ENCODE measurements around the gene ACOT8.
A peak's percentile ranks its signal among the peaks of the same experiment; 100 is the strongest.
"Not testable (repeated sequence)": the region's sequence is repeated elsewhere in the genome, so short reads cannot be mapped to it uniquely, and the experiment has no call there.

ACOT8 gene

DNA sequence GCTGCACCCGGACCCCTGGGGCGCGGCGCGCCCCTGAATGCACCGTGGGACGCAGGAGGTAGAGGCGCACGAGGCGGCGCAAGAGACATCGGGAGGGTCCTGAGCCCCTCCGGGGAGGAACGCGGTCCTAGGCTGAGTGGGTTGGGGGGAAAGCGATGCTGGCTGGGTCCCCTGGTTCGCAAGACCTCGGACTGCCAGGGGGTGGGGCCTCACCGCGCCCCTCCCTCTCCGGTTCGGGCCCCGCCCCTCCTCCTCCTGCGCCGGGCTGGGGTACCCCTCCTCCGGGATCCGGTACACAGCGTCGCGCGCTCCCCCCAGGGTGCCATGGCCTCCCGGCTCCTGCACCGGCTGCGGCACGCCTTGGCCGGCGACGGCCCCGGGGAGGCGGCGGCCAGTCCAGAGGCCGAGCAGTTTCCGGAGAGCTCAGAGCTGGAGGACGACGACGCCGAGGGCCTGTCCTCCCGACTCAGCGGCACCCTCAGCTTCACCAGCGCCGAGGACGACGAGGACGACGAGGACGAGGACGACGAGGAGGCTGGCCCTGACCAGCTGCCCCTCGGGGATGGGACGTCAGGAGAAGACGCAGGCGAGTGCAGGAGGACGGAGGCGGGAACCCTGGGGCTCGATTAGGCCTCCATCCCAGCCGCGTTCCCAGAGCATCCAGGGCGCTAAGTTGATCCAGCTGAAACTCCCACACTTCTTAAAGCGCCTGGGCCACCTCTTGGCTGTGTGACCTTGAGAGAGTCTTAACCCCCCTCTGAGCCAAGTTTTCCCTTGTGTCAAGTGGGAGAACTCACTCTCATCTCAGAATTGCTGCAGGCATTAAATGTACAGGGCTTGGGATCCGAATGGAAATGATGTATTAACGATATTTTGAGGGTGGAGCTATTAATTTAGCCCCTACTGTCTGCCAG lies 23.1 kb downstream of the ACOT8 start:
- peak; percentile 84 for DNase-seq (ENCODE audit: insufficient read length, low spot score)
- TF ChIP-seq, protein P1, sequence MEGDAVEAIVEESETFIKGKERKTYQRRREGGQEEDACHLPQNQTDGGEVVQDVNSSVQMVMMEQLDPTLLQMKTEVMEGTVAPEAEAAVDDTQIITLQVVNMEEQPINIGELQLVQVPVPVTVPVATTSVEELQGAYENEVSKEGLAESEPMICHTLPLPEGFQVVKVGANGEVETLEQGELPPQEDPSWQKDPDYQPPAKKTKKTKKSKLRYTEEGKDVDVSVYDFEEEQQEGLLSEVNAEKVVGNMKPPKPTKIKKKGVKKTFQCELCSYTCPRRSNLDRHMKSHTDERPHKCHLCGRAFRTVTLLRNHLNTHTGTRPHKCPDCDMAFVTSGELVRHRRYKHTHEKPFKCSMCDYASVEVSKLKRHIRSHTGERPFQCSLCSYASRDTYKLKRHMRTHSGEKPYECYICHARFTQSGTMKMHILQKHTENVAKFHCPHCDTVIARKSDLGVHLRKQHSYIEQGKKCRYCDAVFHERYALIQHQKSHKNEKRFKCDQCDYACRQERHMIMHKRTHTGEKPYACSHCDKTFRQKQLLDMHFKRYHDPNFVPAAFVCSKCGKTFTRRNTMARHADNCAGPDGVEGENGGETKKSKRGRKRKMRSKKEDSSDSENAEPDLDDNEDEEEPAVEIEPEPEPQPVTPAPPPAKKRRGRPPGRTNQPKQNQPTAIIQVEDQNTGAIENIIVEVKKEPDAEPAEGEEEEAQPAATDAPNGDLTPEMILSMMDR (IDR thresholded peaks at IDR 0.05; ENCODE audit: insufficient read depth, missing control alignments), result no peak
- FAIRE-seq, result no peak

DNA sequence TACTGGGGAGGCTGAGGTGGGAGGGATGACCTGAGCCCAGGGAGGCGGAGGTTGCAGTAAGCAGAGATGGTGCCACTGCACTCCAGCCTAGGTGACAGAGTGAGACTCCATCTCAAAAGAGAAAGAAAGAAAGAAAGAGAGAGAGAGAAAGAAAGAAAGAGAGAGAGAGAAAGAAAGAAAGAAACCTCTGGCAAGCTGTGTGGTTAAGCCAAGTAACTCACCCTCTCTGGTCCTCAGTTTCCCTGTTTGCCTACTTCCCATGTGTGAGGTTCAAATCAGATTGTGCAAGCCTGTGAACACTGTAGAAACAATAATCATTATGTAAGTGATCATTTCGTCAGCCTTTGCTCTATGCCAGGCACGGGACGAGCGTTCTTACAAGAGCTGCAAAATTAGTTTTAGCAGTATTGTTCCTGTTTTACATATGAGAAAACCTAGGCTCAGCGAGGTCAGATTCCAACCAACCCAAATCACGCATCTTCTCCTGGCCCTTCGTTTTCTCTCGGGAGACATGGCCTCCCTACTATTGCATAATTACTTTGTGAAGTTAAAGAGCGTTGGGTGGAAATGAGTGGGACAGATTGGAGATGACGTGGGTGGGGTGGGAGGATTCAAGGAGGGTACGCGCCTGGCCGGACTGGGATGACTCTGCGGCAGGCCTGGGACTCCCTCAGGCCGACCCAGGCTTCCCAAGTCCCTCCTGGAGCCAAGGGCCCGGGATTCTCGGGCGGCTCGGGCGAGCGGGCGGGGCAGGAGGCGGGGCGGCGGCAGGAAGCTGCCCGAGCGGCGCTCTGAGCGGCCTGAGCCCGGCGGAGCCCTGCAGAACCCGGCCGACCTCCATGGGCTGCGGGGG lies 23.9 kb downstream of the ACOT8 start, which contains the start of gene SNX21:
TSS of gene SNX21 (plus strand) at position 770 of the 853 bp plus-strand sequence. CDS start 121 bp downstream, outside the sequence.
- TF ChIP-seq, protein P1 (IDR thresholded peaks at IDR 0.05; ENCODE audit: insufficient read depth, missing control alignments), result no peak
- FAIRE-seq, result no peak
- DNase-seq (ENCODE audit: insufficient read length, low spot score), result peak; percentile 51

DNA sequence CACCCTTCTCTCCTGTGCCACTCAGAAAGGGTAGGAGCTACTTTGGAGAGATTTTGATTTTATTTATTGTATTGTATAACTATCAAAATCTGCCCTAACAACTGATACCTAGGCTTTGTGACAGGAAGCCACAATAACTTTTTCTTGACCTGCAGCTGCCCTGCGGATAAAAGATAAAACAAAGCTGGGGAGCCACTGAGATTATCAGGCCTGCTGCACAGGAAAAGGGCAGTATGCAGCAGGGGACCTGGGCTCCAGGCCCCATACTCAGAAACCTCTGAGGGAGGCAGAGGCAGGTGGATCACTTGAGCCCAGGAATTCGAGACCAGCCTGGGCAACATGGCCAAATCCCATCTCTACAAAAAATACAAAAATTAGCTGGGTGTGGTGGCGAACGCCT lies 24.6 kb downstream of the ACOT8 start:
- no peak for FAIRE-seq
- TF ChIP-seq, protein P1 (IDR thresholded peaks at IDR 0.05; ENCODE audit: insufficient read depth, missing control alignments), result no peak
- no peak for DNase-seq (ENCODE audit: insufficient read length, low spot score)

DNA sequence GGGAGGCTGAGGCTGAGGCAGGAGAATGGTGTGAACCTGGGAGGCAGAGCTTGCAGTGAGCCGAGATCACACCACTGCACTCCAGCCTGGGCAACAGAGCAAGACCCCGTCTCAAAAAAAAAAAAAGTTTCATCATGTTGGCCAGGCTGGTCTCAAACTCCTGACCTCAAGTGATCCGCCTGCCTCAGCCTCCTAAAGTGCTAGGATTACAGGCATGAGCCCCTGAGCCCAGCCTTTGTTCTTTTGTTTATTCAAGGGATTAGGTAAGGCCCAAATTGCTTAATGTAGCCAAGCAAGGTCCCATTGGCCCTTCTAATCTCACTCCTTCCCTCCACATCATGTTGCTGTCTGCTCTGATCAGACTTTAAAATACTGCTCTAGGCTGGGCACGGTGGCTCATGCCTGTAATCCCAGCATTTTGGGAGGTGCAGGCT lies 27.5 kb downstream of the ACOT8 start:
- DNase-seq (ENCODE audit: insufficient read length, low spot score); FAIRE-seq: not testable (repeated sequence)

DNA sequence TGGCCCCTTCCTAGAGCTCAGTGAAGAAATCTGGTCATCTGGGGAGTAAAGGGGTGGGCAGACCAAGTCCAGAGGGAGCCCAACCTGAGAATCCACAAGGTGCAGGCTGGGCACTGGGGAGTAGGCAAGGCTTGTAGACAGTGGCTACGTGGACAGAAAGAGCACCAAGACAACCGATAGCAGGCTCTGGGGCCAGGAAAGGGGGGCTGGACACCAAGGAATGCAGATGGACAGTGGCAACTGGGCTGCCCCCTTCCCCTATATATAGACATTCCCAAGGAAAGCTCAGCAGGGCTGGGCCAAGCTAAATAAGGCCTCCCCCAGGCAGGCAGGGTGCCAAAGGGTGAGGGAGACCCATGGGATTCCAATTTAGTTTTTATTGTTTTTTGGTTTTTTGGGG lies 28.6 kb downstream of the ACOT8 start:
- DNase-seq (ENCODE audit: insufficient read length, low spot score), result no peak
- TF ChIP-seq, protein P1 (IDR thresholded peaks at IDR 0.05; ENCODE audit: insufficient read depth, missing control alignments), result no peak
- no peak for FAIRE-seq

DNA sequence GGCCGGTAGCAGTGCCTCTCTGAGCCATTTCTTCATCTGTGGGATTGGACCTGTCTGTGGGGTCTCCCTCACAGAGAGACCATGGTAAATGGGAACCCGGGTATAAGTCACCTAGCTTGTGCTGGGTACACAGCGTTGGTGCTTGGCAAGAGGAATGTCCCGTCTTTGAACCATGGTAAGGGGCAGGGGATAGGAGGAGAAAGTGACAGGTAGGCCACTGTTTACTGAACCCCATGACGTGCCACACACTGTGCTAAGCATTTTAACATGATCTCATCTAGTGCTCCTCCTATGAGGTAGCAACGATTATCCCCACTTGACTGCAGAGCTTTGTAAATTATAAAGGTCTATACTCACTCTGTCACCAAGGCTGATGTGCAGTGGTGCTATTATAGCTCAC lies 29.5 kb downstream of the ACOT8 start:
- DNase-seq (ENCODE audit: insufficient read length, low spot score) (no peak), FAIRE-seq (no peak)
- TF ChIP-seq, protein P1 (IDR thresholded peaks at IDR 0.05; ENCODE audit: insufficient read depth, missing control alignments), result no peak

DNA sequence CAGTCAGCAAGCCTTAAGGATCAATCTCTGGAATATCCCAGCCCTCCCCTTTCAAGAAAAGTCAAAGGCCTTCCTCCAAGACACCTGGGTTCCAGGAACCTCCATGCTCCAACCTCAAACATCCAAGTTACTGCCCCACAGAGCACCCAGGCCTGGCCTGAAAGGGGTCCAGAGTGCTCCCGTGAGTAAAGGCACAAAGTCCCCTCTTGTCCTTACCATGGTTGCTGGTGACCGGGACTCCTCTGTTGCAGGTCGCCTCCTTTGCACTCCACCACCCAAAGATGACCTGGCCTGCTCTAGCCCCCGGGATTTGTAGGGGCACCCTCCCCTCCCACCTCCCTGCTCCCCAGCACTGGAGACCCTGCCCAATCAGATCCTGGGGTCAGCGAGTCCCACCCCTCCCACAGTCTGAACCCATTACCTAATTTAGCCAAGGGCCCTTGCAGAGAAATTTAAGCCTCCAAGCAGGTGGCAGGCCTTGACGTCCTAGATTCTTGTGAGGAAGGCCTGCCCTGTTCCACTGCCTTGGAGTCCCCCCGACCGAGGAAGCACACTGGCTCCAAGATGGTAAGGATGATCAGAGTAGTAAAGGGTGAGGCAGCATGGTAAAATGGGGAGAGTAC lies 30.1 kb downstream of the ACOT8 start, which contains the start of gene TNNC2:
TSS of gene TNNC2 (minus strand) at position 283 of the 623 bp plus-strand sequence. CDS start at position 219, 64 bp downstream.
- no peak for FAIRE-seq
- TF ChIP-seq, protein P1 (IDR thresholded peaks at IDR 0.05; ENCODE audit: insufficient read depth, missing control alignments), result no peak
- no peak for DNase-seq (ENCODE audit: insufficient read length, low spot score)
